GM19468 (cell line): ENCODE data around the gene MRPL20.
"Not testable (repeated sequence)": the region's sequence is repeated elsewhere in the genome, so short reads cannot be mapped to it uniquely, and the experiment has no call there.

Experiments used
- ATAC-seq: cut with Tn5 transposase; IDR thresholded peaks from one replicate; pipeline ENCODE4 v1.9.1; 2021; ENCODE audit warnings: mild to moderate bottlenecking, moderate library complexity, moderate number of reproducible peaks; ENCODE audit not compliant: unreplicated experiment; ENCODE audit errors: extremely low read depth

MRPL20 gene

GRCh38 chr1:1390675-1391074 lies 16.4 kb downstream of the MRPL20 start:
- ATAC-seq, result no peak

- no peak for ATAC-seq
Measured at GRCh38 chr1:1388078-1388472, 19.0 kb downstream of the MRPL20 start.

GRCh38 chr1:1387098-1388077 lies 19.7 kb downstream of the MRPL20 start:
- no peak for ATAC-seq

- ATAC-seq, result no peak
Measured at GRCh38 chr1:1385931-1386330, 21.2 kb downstream of the MRPL20 start.

GRCh38 chr1:1385339-1385738 lies 21.8 kb downstream of the MRPL20 start:
- ATAC-seq, result not testable (repeated sequence)

GRCh38 chr1:1381294-1381693 lies 25.8 kb downstream of the MRPL20 start:
- ATAC-seq, result no peak

GRCh38 chr1:1380860-1381259 lies 26.2 kb downstream of the MRPL20 start:
- no peak for ATAC-seq

GRCh38 chr1:1377540-1378205 lies 29.4 kb downstream of the MRPL20 start:
- no peak for ATAC-seq

GRCh38 chr1:1376551-1377226 lies 30.4 kb downstream of the MRPL20 start:
- ATAC-seq, result no peak

GRCh38 chr1:1374929-1375662 lies 32.0 kb downstream of the MRPL20 start, which contains the start of gene AURKAIP1:
AURKAIP1 (minus strand) TSS chr1:1375207; CDS start chr1:1374756, 451 bp downstream.
- peak; percentile 89 for ATAC-seq

GRCh38 chr1:1374589-1374928 lies 32.5 kb downstream of the MRPL20 start:
- no peak for ATAC-seq

GRCh38 chr1:1373815-1374588 lies 33.1 kb downstream of the MRPL20 start:
- no peak for ATAC-seq

- ATAC-seq, result no peak
Measured at GRCh38 chr1:1373051-1373814, 33.9 kb downstream of the MRPL20 start.

GRCh38 chr1:1371746-1372711 lies 35.1 kb downstream of the MRPL20 start:
- no peak for ATAC-seq

GRCh38 chr1:1371364-1371745 lies 35.7 kb downstream of the MRPL20 start:
- ATAC-seq, result no peak

- ATAC-seq, result no peak
Measured at GRCh38 chr1:1370771-1371300, 36.3 kb downstream of the MRPL20 start.

GRCh38 chr1:1370094-1370493 lies 37.0 kb downstream of the MRPL20 start:
- ATAC-seq, result not testable (repeated sequence)
